ENCODE measurements around the gene TBCC.

TBCC gene

GRCh38 chr6:42696526-42697267 lies 49.2 kb downstream of the TBCC start:
- no peak for DNase-seq (ENCODE audit: low spot score)

DNA sequence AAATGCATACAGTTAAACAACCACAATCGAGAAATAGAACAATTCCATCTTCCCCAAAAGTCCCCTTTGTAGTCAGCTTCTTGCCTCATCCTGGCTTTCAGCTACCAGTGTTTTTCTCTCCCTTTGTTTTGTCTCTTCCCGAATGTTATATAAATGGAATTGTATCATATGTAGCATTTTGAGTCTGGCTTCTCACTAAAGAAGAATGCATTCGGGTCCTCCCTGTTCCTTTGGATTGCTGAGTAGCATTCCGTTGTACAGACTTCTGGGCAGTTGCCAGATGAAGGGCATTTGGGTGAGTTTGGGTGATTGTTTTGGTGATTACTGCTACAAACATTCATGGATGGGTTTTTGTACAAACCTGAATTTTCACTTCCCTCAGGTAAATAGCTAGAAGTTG lies 51.3 kb downstream of the TBCC start:
- DNase-seq (ENCODE audit: low spot score), result no peak
